Medulla oblongata (tissue), 1 donor: Measurements from ENCODE around the gene CEP20.

Experiments
- DNase-seq: peaks from one replicate; pipeline ENCODE4 v3.0.0-alpha.2; 2015; ENCODE audit errors: extremely low spot score

CEP20 gene

GRCh38 chr16:15897834-15898254, 9.4 kb upstream of the CEP20 start:
- no peak for DNase-seq

DNA sequence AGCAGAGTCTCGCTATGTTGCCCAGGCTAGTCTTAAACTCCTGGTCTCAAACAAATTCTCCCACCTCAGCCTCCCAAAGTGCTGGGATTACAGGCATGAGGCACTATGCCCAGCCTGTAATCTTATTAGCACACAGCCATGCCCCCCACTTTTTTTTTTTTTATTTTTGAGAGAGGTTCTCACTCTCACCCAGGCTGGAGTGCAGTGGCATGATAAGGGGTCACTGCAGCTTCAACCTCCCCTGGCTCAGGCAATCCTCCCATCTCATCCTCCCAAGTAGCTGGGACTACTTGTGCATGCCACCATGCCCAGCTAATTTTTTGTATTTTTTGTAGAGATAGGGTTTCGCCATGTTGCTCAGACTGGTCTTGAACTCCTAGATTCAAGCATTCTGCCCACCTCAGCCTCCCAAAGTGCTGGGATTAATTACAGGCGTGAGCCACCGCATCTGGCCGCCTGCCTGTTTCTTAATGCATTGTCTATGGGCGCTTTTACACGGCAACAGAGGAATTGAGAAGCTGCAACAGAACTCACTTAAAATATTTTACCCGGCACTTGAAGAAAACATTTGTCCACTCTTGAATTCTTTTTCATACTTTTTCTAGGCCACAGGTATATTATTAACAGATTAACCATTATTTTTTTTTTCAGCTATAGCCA, 8.8 kb upstream of the CEP20 start:
- no peak for DNase-seq

DNA sequence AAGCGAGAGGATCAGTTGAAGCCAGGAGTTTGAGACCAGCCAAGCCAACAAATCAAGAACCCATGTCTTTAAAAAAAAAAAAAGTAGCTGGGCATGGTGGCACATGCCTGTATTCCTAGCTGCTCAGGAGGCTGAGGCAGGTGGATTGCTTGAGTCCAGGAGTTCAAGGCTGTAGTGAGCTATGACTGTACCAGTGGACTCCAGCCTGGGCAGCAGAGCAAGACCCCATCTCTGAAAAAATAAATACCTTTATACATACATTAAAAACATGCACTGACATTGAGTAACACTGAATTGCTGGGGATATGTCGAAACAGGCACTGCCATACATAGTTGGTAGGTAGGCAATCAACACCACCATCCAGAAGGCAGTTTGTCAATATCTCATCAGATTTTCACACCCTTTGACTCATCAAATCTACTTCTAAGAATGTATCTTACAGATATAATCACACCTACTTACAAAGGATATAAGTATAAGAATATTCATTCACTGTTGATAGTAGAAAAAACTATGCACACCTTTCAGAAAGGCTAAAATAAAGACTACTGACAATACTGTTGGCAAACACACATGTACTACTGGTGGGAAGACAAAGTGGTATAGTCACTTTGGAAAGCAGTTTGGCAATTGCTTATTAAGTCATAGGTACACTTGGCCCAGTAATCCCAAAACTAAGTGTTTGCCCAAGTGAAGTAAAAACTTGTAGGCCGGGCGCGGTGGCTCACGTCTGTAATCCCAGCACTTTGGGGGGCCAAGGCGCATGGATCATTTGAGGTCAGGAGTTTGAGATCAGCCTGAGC, 6.4 kb upstream of the CEP20 start:
- no peak for DNase-seq

DNA sequence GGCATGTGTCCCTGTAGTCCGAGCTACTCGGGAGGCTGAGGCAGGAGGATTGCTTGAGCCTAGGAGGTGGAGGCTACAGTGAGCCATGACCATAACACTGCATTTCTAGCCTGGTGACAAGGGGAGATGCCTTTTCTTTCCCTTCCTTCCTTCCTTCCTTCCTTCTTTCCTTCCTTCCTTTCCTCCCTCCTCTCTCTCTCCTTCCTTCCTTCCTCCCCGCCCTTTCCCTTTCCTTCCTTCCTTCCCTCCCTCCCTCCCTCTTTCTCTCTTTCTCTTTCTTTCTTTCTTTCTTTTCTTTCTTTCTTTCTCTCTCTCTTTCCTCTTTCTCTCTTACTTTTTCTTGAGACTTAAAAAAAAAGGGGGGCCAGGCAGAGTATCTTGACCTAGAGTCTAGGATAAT, 3.1 kb upstream of the CEP20 start:
- DNase-seq: no peak

GRCh38 chr16:15887283-15887682, 1.1 kb downstream of the CEP20 start:
- DNase-seq: no peak

GRCh38 chr16:15886078-15886477, 2.3 kb downstream of the CEP20 start:
- no peak for DNase-seq

DNA sequence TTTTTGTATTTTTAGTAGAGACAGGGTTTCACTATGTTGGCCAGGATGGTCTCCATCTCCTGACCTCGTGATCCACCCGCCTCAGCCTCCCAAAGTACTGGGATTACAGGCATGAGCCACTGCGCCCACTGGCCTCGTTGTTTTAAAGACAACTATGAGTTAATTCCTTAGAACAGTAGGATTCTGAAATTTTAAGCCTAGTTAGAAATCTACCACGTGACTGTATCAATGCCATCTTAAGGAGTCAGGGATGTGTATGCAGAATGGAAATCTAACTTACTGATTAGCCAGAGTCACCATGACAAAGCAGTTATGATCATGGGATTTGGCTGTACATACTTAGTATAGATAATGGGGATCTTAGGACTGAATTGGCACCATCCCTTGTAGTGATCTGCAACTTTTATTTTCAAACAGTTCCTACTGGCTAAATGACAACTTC, 2.8 kb downstream of the CEP20 start:
- DNase-seq: no peak

GRCh38 chr16:15882563-15882962, 5.8 kb downstream of the CEP20 start:
- no peak for DNase-seq

DNA sequence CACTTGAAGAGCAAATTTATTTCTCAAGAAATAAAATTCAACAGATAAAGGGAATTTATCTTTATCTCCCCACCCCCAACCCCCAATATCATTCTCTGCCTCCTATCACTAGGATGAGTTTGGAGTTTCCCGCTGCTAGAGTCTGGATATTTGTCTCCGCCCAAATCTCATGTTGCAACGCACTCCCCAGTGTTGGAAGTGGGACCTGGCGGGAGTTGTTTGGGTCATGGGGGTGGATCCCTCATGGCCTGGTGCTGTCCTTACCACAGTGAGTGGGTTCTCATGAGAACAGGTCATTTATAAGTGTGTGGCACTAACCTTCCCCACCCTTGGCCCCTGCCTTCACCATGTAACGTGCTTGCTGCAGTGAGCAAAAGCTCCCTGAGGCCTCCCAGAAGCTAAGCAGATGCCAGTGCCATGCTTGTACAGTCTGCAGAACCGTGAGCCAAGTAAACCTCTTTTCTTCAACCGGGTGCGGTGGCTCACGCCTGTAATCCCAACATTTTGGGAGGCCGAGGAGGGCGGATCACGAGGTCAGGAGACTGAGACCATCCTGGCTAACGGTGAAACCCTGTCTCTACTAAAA, 6.5 kb downstream of the CEP20 start:
- DNase-seq: no peak

- DNase-seq: no peak
These were observed 7.7 kb downstream of the CEP20 start for GRCh38 chr16:15880434-15881308.

DNA sequence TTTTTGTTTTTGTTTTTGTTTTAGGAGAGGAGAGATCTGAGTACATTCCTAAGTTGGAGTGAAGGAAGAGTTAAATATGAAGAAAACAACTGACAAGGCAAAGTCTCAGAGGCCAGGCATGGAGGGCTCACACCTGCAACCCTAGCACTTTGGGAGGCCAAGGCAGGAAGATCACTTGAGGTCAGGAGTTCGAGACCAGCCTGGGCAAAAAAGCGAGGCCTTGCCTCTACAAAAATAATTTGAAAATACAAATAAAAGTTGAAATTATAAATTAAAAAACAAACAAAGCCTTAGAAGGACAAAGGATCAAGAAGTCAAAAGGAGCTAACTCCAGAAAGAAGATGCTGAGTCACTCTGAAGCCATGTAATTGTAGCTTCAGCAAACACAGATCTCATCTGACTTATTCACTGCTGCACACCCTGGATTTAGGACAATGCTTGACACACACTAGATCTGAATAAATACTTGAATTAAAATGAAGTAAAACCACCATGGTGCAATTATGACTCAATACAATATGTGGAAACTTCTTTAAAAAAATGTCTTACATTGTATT, 9.1 kb downstream of the CEP20 start:
- peak; percentile 19 for DNase-seq

DNA sequence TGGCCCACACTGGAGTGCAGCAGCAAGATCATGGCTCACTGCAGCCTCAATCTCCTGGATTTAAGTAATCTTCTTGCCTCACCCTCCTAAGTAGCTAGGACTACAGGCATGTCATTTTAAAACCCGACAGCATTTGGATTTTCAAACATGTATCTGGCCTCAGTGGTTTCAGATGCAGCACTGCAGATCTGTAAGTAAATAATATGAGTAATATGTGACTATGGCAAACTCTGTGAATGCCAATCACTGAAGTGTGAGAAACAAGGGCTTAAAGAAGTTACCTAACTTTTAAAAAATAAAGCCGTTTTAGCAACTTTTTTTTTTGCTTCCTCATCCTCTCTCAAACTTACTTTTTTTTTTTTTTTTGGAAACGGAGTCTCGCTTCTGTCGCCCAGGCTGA, 11.9 kb downstream of the CEP20 start:
- no peak for DNase-seq

DNA sequence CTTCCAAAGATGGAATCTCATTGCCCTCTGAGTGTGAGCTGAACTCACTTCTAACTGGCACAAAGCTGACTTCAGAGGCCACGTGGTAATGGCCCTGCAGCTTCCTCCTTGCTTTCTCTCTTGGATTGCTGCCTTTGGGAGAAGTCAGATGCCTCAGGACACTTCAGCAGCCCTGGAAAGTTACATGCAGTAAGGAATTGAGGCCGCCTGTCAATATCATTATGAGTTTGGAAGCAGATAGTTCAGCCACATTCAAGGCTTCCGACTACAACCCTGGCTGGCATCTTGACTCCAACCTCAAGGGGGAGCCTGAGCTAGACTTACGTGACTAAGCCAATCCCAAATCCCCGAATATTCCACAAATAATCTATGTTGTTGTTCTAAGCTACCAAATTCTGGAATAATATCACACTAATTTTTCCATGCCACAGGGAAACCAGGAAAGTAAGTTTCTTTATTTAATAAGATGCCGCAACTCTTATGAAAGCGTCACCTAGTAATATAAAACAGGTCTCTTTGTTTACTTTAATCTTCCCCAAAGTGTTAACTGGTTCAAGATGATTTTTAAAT, 13.6 kb downstream of the CEP20 start:
- DNase-seq: peak; percentile 81

GRCh38 chr16:15873737-15874136, 14.7 kb downstream of the CEP20 start:
- DNase-seq: no peak

DNA sequence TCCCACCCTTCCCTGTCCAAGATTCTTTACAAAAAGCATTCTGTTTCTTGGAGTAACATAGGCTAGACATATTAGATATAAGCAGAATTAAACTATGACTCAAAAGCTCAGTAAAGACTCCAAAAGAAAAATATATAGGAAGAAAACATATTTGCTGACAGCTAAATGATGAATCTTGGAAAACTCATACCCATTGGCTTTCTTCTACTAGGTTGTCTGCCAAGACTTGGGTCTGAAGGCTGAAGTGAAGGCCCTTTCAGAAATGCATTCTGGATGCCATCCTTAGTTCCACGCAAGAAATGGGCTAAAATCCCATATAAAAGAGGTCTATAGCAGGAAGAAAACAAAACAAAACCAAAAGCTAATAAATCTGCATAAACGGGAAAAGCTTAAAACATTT, 15.1 kb downstream of the CEP20 start:
- no peak for DNase-seq

GRCh38 chr16:15870011-15870410, 18.4 kb downstream of the CEP20 start:
- no peak for DNase-seq

- peak; percentile 38 for DNase-seq
These were observed 22.0 kb downstream of the CEP20 start for GRCh38 chr16:15866451-15866850.

DNA sequence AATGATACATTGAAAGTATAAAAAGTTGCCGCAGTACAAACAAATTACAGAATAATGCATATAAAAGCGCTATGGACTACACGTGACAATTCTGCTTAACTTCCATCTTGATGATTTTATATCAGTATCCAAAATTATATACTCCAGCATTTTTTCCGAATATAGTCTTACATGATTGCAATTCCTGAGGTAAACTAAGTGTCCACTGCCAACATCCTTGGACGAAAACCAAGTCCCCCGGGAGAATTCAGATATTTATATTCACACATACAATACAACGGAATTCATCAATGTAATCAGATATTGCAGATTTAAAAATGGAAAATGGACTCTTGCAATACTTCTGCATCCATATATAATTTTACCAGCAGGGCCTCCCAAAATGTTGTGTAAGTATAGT, 22.7 kb downstream of the CEP20 start:
- no peak for DNase-seq

GRCh38 chr16:15864939-15865338, 23.5 kb downstream of the CEP20 start:
- DNase-seq: no peak

DNA sequence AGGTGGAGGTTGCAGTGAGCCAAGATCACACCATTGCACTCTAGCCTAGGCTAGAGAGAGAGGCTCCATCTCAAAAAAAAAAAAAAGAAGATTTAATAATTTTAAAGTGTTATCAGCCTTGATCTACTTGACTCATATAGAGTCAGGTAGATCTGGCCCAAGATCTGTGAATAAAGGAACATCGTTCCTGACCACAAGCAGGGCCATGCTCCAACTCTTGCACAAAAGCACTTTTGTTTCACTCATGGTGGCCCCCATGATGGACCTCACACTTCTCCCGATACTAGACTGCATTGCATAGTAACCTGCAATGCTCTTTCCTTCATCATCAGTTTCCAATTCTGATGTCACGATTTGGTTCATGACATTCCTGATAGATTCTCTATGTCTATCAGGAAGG, 26.4 kb downstream of the CEP20 start:
- DNase-seq: no peak

DNA sequence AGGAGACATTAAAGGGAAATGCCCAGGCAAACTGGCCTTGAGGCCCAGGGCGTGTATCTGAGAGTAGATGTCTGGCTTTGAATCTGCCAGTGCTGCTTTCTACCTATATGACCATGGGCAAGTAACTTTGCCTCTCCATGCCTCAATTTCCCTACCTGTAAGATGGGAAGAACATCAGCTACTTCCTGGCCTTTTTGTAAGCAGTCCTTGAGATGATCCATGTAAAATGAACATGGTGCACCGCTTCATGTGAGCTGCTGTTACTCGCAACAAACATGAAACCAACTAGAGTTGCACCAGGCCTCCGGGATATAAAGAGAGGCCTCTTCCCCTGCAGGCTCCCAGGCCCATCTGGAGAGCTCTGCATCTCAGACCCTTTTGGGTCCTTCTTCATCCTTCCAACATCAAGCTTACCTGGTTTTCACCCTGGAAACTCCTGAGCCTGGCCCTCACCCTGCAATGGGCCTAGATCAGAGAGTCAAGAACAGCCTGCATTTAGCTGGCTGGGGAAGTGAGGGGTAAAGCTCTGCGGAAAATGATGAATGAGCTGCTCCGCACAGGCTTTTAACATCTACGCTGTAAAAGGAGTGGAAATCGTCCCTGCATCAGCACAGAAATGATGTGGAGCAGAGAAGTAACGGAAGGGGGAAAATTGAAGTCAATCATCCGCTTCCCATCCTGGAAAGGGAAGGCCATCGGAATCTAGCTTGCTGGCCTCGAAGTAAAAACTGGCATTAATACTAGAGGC, 29.3 kb downstream of the CEP20 start:
- DNase-seq: no peak
